Neural cell (in vitro differentiated cells): Measurements from ENCODE around the gene PSEN2. TPM values are rescaled to one million over a fixed set of nuclear protein-coding genes. Genes with fewer than 3 reads are reported as not detected.
A peak's percentile ranks its signal among the peaks of the same experiment; 100 is the strongest.

ENCODE experiments used
- H2AFZ ChIP-seq: fragments of 200-600, 300-800 bp; sonication (generic), shearing (Covaris generic); 2 replicates; pipeline ENCODE4 v1.6.0; 2014; ENCODE audit warnings: low read depth, mild to moderate bottlenecking, antibody characterized with exemption, low read length, moderate library complexity
- H3F3A ChIP-seq: fragments of 200-600 bp; shearing (Covaris generic); 2 replicates; pipeline ENCODE4 v1.6.1; 2016; ENCODE audit warnings: mild to moderate bottlenecking, moderate library complexity, mixed read lengths, antibody characterized with exemption, low read length; ENCODE audit not compliant: insufficient read depth, poor library complexity, severe bottlenecking
- H3K27ac ChIP-seq: fragments of 200-600, 300-800 bp; sonication (generic), shearing (Covaris generic); 2 replicates; pipeline ENCODE4 v1.5.1; 2014; ENCODE audit warnings: mild to moderate bottlenecking, low read length, moderate library complexity
- H3K27me3 ChIP-seq: fragments of 300-800, 200-600 bp; sonication (generic), shearing (Covaris generic); 2 replicates; pipeline ENCODE4 v1.6.0; 2014; ENCODE audit warnings: mild to moderate bottlenecking, low read depth, low read length, moderate library complexity; ENCODE audit not compliant: insufficient read depth
- H3K36me3 ChIP-seq: fragments of 300-800, 200-600 bp; sonication (generic), shearing (Covaris generic); 2 replicates; pipeline ENCODE4 v1.5.1; 2014; ENCODE audit warnings: mild to moderate bottlenecking, antibody characterized with exemption, low read length, moderate library complexity; ENCODE audit not compliant: insufficient read depth
- H3K4me2 ChIP-seq: fragments of 300-800, 200-600 bp; sonication (generic), shearing (Covaris generic); 2 replicates; pipeline ENCODE4 v1.6.0; 2014; ENCODE audit warnings: mild to moderate bottlenecking, low read length
- H3K4me3 ChIP-seq: fragments of 300-800, 200-600 bp; sonication (generic), shearing (Covaris generic); 2 replicates; pipeline ENCODE4 v1.5.1; 2014; ENCODE audit warnings: mild to moderate bottlenecking, low read length, moderate library complexity
- H3K79me2 ChIP-seq: fragments of 200-600 bp; shearing (Covaris generic); replicated peaks from 2 replicates; pipeline ENCODE4 v1.6.0; 2014; ENCODE audit warnings: mild to moderate bottlenecking, low read length, moderate library complexity; ENCODE audit not compliant: insufficient read depth
- H3K9ac ChIP-seq: fragments of 300-800, 200-600 bp; sonication (generic), shearing (Covaris generic); 2 replicates; pipeline ENCODE4 v1.6.1; 2016; ENCODE audit warnings: mild to moderate bottlenecking, low read length, mixed read lengths
- H3K9me2 ChIP-seq: fragments of 200-600 bp; shearing (Covaris generic); 2 replicates; pipeline ENCODE4 v1.6.1; 2016; ENCODE audit warnings: mild to moderate bottlenecking, low read length, mixed read lengths; ENCODE audit not compliant: insufficient read depth
- H3K9me3 ChIP-seq: fragments of 200-600, 300-800 bp; sonication (generic), shearing (Covaris generic); 2 replicates; pipeline ENCODE4 v1.6.1; 2016; ENCODE audit warnings: mild to moderate bottlenecking, mixed run types, low read length, moderate library complexity, mixed read lengths
- H4K20me1 ChIP-seq: fragments of 200-600 bp; shearing (Covaris generic); 2 replicates; pipeline ENCODE4 v1.6.1; 2016; ENCODE audit warnings: mild to moderate bottlenecking, mixed run types; ENCODE audit not compliant: insufficient read depth
- EP300 ChIP-seq: fragments of 450-650 bp; conservative IDR thresholded peaks from 2 replicates; pipeline ENCODE4 v1.6.1; 2014; ENCODE audit warnings: antibody characterized with exemption, mild to moderate bottlenecking, moderate library complexity; ENCODE audit not compliant: poor library complexity, severe bottlenecking
- EZH2 ChIP-seq: fragments of 200-600, 300-800 bp; shearing (Covaris generic), sonication (generic); IDR thresholded peaks from 2 replicates; pipeline ENCODE4 v1.6.1; 2014; ENCODE audit warnings: antibody characterized with exemption, low read length, borderline replicate concordance, mild to moderate bottlenecking; ENCODE audit not compliant: insufficient read depth, poor library complexity, severe bottlenecking
- MXI1 ChIP-seq: fragments of 450-650 bp; conservative IDR thresholded peaks from 2 replicates; pipeline ENCODE4 v1.6.1; 2014; ENCODE audit warnings: antibody characterized with exemption, mild to moderate bottlenecking; ENCODE audit not compliant: poor library complexity, severe bottlenecking
- POLR2AphosphoS5 ChIP-seq: IDR thresholded peaks from 2 replicates; pipeline ENCODE4 v1.6.1; 2012
- RAD21 ChIP-seq: fragments of 450-650 bp; conservative IDR thresholded peaks from 2 replicates; pipeline ENCODE4 v1.6.1; 2014; ENCODE audit warnings: antibody characterized with exemption, mild to moderate bottlenecking, moderate library complexity
- SMC3 ChIP-seq: fragments of 450-650 bp; conservative IDR thresholded peaks from 2 replicates; pipeline ENCODE4 v1.6.1; 2014; ENCODE audit warnings: antibody characterized with exemption, mild to moderate bottlenecking, moderate library complexity; ENCODE audit not compliant: poor library complexity
- TAF1 ChIP-seq: IDR thresholded peaks from 2 replicates; pipeline ENCODE4 v1.6.1; 2012; ENCODE audit warnings: low read depth
- polyA plus RNA-seq: library from polyadenylated mRNA; depleted of rRNA; stranded (reverse); fragments of >200 nt; gene quantifications from 2 replicates; pipeline ENCODE4 v1.2.3, GENCODE V29; 2014
- TF ChIP-seq, protein P1 (sequence below): fragments of 450-650 bp; IDR thresholded peaks from 2 replicates; pipeline ENCODE4 v1.5.1; 2014; ENCODE audit warnings: antibody characterized with exemption, mild to moderate bottlenecking, moderate library complexity; ENCODE audit not compliant: poor library complexity, severe bottlenecking
- TF ChIP-seq, protein P2 (sequence below): IDR thresholded peaks from 2 replicates; pipeline ENCODE4 v1.6.1; 2012; ENCODE audit warnings: borderline replicate concordance

Gene PSEN2
- polyA plus RNA-seq, 1 donor from 2014 or later = 12.9 TPM

DNA sequence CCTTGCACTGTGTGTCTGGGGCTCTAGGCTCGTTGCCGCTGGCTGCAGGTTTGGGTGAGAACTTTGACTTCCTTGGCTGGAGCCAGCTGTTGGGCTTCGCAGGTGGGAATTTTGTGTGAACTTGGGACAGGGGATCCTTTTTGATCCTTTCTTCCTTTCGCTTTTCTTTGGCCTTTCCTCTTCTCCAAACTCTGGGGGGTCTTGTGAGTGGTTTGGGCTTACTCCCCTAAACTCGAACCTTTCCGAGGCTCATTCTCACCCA is 70.3 kb downstream of the PSEN2 start:
- H3K9me2 ChIP-seq = no peaks in the 10 kb centered on the region
- H4K20me1 ChIP-seq = no peaks in the 10 kb centered on the region
- H3K36me3 ChIP-seq = no peaks in the 10 kb centered on the region
- no peak overlapping the region for H3K27ac ChIP-seq
- TF ChIP-seq POLR2AphosphoS5 = no peak
- TF ChIP-seq RAD21 = no peak
- TF ChIP-seq EZH2 = no peak
- TF ChIP-seq, protein P1, sequence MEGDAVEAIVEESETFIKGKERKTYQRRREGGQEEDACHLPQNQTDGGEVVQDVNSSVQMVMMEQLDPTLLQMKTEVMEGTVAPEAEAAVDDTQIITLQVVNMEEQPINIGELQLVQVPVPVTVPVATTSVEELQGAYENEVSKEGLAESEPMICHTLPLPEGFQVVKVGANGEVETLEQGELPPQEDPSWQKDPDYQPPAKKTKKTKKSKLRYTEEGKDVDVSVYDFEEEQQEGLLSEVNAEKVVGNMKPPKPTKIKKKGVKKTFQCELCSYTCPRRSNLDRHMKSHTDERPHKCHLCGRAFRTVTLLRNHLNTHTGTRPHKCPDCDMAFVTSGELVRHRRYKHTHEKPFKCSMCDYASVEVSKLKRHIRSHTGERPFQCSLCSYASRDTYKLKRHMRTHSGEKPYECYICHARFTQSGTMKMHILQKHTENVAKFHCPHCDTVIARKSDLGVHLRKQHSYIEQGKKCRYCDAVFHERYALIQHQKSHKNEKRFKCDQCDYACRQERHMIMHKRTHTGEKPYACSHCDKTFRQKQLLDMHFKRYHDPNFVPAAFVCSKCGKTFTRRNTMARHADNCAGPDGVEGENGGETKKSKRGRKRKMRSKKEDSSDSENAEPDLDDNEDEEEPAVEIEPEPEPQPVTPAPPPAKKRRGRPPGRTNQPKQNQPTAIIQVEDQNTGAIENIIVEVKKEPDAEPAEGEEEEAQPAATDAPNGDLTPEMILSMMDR = no peak
- no peak for TF ChIP-seq EP300
- peak overlapping the region; percentile 47 for H2AFZ ChIP-seq
- H3K4me3 ChIP-seq = peak overlapping the region; percentile 88
- H3K9me3 ChIP-seq = no peaks in the 10 kb centered on the region
- no peaks in the 10 kb centered on the region for H3F3A ChIP-seq
- no peaks in the 10 kb centered on the region for H3K79me2 ChIP-seq
- peak overlapping the region; percentile 56 for H3K9ac ChIP-seq
- peak overlapping the region; percentile 80 for H3K4me2 ChIP-seq
- H3K27me3 ChIP-seq = no peaks in the 10 kb centered on the region

DNA sequence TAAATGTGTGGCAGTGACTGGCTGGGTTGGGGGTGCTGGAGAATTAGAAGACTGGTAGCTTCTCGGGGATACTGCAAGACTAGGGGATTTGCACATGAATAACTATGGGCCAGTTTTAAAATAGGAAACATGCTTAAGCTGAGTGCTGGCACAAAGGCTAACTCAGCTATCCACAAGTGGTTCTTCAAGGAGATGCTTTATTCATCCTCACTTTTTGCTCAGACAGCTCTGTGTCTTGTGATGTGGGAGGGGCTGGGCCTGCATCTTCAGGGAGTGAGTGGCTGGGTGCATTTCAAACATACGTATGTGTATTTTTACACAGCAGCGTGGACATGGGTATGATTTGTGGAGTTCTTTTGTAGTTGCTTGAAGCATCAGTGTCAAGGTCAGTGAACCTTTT is 72.0 kb downstream of the PSEN2 start:
- H4K20me1 ChIP-seq = no peaks in the 10 kb centered on the region
- no peaks in the 10 kb centered on the region for H3F3A ChIP-seq
- H3K9me3 ChIP-seq = no peaks in the 10 kb centered on the region
- no peaks in the 10 kb centered on the region for H3K79me2 ChIP-seq
- H3K27me3 ChIP-seq = no peaks in the 10 kb centered on the region
- TF ChIP-seq, protein P1 = no peak
- TF ChIP-seq RAD21 = no peak
- no peak for TF ChIP-seq SMC3
- TF ChIP-seq MXI1 = no peak
- no peak for TF ChIP-seq POLR2AphosphoS5
- no peak for TF ChIP-seq TAF1
- TF ChIP-seq, protein P2, sequence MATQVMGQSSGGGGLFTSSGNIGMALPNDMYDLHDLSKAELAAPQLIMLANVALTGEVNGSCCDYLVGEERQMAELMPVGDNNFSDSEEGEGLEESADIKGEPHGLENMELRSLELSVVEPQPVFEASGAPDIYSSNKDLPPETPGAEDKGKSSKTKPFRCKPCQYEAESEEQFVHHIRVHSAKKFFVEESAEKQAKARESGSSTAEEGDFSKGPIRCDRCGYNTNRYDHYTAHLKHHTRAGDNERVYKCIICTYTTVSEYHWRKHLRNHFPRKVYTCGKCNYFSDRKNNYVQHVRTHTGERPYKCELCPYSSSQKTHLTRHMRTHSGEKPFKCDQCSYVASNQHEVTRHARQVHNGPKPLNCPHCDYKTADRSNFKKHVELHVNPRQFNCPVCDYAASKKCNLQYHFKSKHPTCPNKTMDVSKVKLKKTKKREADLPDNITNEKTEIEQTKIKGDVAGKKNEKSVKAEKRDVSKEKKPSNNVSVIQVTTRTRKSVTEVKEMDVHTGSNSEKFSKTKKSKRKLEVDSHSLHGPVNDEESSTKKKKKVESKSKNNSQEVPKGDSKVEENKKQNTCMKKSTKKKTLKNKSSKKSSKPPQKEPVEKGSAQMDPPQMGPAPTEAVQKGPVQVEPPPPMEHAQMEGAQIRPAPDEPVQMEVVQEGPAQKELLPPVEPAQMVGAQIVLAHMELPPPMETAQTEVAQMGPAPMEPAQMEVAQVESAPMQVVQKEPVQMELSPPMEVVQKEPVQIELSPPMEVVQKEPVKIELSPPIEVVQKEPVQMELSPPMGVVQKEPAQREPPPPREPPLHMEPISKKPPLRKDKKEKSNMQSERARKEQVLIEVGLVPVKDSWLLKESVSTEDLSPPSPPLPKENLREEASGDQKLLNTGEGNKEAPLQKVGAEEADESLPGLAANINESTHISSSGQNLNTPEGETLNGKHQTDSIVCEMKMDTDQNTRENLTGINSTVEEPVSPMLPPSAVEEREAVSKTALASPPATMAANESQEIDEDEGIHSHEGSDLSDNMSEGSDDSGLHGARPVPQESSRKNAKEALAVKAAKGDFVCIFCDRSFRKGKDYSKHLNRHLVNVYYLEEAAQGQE = no peak
- H3K9ac ChIP-seq = no peak overlapping the region
- no peak overlapping the region for H2AFZ ChIP-seq
- no peaks in the 10 kb centered on the region for H3K36me3 ChIP-seq
- no peak overlapping the region for H3K4me3 ChIP-seq
- no peak overlapping the region for H3K27ac ChIP-seq
- no peaks in the 10 kb centered on the region for H3K9me2 ChIP-seq
- no peak overlapping the region for H3K4me2 ChIP-seq
